Transverse colon (tissue), 4 donors: ENCODE results near the gene PEX3. TPM values are rescaled to one million over a fixed set of nuclear protein-coding genes. Genes with fewer than 3 reads are reported as not detected.

Source experiments
- DNase-seq: peaks from one replicate; pipeline ENCODE4 v3.0.0-alpha.2; 2019
- H3K27ac ChIP-seq, 4 donors: fragments of 200-600 bp; sonication (generic); 2 replicates each; pipeline ENCODE4 v1.5.1; 2016 to 2018; ENCODE audit warnings: inconsistent platforms in 4 of 4
- H3K27me3 ChIP-seq: fragments of 200-600 bp; sonication (generic); 2 replicates; pipeline ENCODE4 v1.5.1; 2017; ENCODE audit warnings: inconsistent platforms
- H3K36me3 ChIP-seq, 4 donors: fragments of 200-600 bp; sonication (generic); 2 replicates each; pipeline ENCODE4 v1.5.1; 2017 to 2019; ENCODE audit warnings: inconsistent platforms in 4 of 4
- H3K4me1 ChIP-seq, 4 donors: fragments of 200-600 bp; sonication (generic); 2 replicates each; pipeline ENCODE4 v1.5.1; 2017 to 2020; ENCODE audit warnings: inconsistent platforms in 4 of 4
- H3K4me3 ChIP-seq, 4 donors: fragments of 200-600 bp; sonication (generic); 1 replicate in 1 of 4; 2 replicates in 3 of 4; pipeline versions ENCODE4 v1.5.1 to v1.6.1; 2017 to 2019; ENCODE audit warnings: inconsistent platforms in 4 of 4
- H3K9me3 ChIP-seq, 2 donors: fragments of 200-600 bp; sonication (generic); 2 replicates each; pipeline ENCODE4 v1.5.1; 2017 to 2019; ENCODE audit warnings: inconsistent platforms in 2 of 2
- EP300 ChIP-seq: sonication (generic); formaldehyde crosslinking; IDR thresholded peaks from one replicate; pipeline ENCODE4 v1.6.1; 2017; ENCODE audit warnings: antibody characterized with exemption, low read depth
- POLR2A ChIP-seq: fragments of 450-650 bp; IDR thresholded peaks from one replicate; pipeline ENCODE4 v1.6.1; 2016; ENCODE audit warnings: antibody characterized with exemption, mild to moderate bottlenecking, moderate library complexity
- POLR2AphosphoS5 ChIP-seq, 3 donors: sonication (generic); formaldehyde crosslinking; IDR thresholded peaks; one replicate each; pipeline ENCODE4 v1.6.1; 2016; ENCODE audit warnings: antibody characterized with exemption in 3 of 3
- WGBS, 2 donors: methylation state at CpG; one replicate each; pipeline ENCODE4 v1.1.5; 2018; ENCODE audit warnings: low coverage in 1 of 2; 5-methylcytosine and 5-hydroxymethylcytosine counted together
- in situ Hi-C, 4 donors: fragments of 200-750 bp; cut with MboI; loops; one replicate each; pipeline versions ENCODE4 v1.15.0 to v1.15.1; 2017; ENCODE audit warnings: low sequenced_read_pairs in 3 of 4, low pct_ligation_motif_present in 1 of 4, low pct_unique_long_range_greater_than_20kb in 1 of 4
- intact Hi-C: fragments of 100-400 bp; cut with DNase I; formaldehyde crosslinking; loops from one replicate; pipeline ENCODE4 v1.15.1; 2023; ENCODE audit warnings: low total_unique reads
- total RNA-seq, 4 donors: library from RNA; depleted of rRNA; stranded (reverse); fragments of >200 nt; gene quantifications; one replicate each; pipeline ENCODE4 v1.1.0, GENCODE V29; 2016
- TF ChIP-seq, protein P1 (sequence below), 5 experiments: fragments of 200-600 bp in 3 of 5; fragments of 450-650 bp in 2 of 5; sonication (generic) in 3 of 5; IDR thresholded peaks; 1 replicate in 2 of 5; 2 replicates in 3 of 5; pipeline ENCODE4 v1.5.1; 2016 to 2017; ENCODE audit warnings: antibody characterized with exemption in 5 of 5, inconsistent platforms in 3 of 5, mild to moderate bottlenecking in 2 of 5, moderate library complexity in 1 of 5

Gene PEX3
- total RNA-seq, 4 donors from 2014 or later, result 7.6 to 13.2 TPM; not detected in 2

DNA sequence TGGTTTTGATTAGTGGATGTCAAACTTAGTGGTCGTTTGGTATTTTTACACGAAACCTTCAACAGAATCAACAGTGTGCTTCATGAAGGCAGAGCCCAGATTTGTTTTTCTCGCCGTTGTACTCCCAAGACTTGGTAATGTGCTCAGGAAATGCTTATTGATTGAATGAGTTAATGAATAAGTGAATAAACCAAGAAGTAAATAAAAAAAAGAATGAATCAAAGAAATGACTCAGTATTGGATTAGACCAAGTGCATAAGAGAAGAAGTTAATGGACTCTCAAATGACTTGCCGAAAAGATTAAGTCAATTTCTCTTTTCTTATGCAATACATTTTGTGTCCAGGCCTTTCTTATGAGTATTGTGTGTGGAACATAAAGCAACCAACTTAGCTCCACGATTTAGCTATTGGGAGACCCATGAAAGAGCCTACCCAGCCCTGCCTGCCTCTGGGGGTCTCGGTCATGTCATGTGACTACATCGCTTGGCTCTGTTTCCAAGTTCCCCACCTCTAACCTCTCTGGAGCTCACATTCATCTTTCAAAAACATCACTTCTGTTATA, 71.5 kb downstream of the PEX3 start:
- DNase-seq, result no peak
- H3K9me3 ChIP-seq, result no peaks in the 10 kb centered on the region
- H3K36me3 ChIP-seq, result no peaks in the 10 kb centered on the region
- no peaks in the 10 kb centered on the region for H3K27me3 ChIP-seq
- H3K4me1 ChIP-seq, result peaks cover 0 to 2% (median 0%) of the 10 kb centered on the region in 4 donors
- WGBS, 2 donors, result 88 to 93% methylated on average over 8 of the region's 8 CpGs
- in situ Hi-C loops (no loop called here), intact Hi-C loops (no loop called here)
- no peak for TF ChIP-seq POLR2A
- TF ChIP-seq EP300, result no peak
- TF ChIP-seq, protein P1, sequence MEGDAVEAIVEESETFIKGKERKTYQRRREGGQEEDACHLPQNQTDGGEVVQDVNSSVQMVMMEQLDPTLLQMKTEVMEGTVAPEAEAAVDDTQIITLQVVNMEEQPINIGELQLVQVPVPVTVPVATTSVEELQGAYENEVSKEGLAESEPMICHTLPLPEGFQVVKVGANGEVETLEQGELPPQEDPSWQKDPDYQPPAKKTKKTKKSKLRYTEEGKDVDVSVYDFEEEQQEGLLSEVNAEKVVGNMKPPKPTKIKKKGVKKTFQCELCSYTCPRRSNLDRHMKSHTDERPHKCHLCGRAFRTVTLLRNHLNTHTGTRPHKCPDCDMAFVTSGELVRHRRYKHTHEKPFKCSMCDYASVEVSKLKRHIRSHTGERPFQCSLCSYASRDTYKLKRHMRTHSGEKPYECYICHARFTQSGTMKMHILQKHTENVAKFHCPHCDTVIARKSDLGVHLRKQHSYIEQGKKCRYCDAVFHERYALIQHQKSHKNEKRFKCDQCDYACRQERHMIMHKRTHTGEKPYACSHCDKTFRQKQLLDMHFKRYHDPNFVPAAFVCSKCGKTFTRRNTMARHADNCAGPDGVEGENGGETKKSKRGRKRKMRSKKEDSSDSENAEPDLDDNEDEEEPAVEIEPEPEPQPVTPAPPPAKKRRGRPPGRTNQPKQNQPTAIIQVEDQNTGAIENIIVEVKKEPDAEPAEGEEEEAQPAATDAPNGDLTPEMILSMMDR (IDR thresholded peaks at IDR 0.05), result no peak
- no peak for TF ChIP-seq POLR2AphosphoS5 (IDR thresholded peaks at IDR 0.05)
- H3K4me3 ChIP-seq, result no peak overlapping the region
- no peak overlapping the region for H3K27ac ChIP-seq

DNA sequence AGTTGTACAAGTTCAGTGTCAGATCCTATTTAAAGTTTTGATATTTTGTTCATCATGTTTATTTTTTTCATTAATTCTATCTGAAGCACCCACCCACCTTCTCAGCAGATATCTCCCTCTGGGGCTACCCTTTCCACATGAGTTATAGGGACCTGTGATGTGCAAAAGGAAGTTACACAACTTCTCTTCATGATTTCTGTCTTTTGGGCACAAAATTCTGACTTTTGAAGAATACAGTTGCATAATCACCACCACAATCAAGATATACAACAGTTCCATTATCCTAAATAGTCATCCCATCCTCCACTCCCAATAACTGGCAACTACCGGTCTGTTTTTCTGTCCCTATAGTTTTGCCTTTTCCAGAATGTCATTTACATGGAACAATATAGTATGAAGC, 74.8 kb downstream of the PEX3 start:
- no peak for DNase-seq
- H3K36me3 ChIP-seq, result no peaks in the 10 kb centered on the region
- H3K27me3 ChIP-seq, result no peaks in the 10 kb centered on the region
- in situ Hi-C loops, result no loop called here
- 87 to 89% methylated on average over 1 of the region's 1 CpG for WGBS, 2 donors
- no peaks in the 10 kb centered on the region for H3K9me3 ChIP-seq
- peaks cover 0 to 3% (median 0%) of the 10 kb centered on the region in 4 donors for H3K4me1 ChIP-seq
- TF ChIP-seq EP300 (no peak), POLR2A (no peak), POLR2AphosphoS5 (IDR thresholded peaks at IDR 0.05) (no peak)
- TF ChIP-seq, protein P1 (IDR thresholded peaks at IDR 0.05), result no peak
- no peak overlapping the region for H3K27ac ChIP-seq
- intact Hi-C loops, result no loop called here
- H3K4me3 ChIP-seq, result no peak overlapping the region

DNA sequence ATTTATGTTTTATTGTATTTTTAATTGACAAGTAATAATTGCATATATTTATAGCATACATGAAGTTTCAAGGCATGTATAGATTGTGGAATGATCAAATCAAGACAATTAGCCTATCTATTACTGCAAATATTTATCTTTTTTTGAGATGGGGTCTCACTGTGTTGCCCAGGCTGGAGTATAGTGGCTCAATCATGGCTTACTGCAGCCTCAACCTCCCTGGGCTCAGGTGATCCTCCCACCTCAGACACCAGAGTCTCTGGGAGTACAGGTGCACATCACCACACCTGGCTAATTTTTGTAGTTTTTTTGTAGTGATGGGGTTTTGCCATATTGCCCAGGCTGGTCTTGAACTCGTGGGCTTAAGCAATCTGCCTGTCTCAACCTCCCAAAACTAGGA, 77.1 kb downstream of the PEX3 start:
- peaks cover 0 to 9% (median 5%) of the 10 kb centered on the region in 4 donors for H3K4me1 ChIP-seq
- H3K36me3 ChIP-seq, result no peaks in the 10 kb centered on the region
- intact Hi-C loops (no loop called here), in situ Hi-C loops (no loop called here)
- H3K27me3 ChIP-seq, result no peaks in the 10 kb centered on the region
- WGBS, 2 donors, result 88 to 96% methylated on average over 1 of the region's 1 CpG
- TF ChIP-seq POLR2A (no peak), EP300 (no peak), POLR2AphosphoS5 (IDR thresholded peaks at IDR 0.05) (no peak)
- TF ChIP-seq, protein P1 (IDR thresholded peaks at IDR 0.05), result no peak
- no peak for DNase-seq
- no peak overlapping the region for H3K4me3 ChIP-seq
- no peaks in the 10 kb centered on the region for H3K9me3 ChIP-seq
- H3K27ac ChIP-seq, result no peak overlapping the region

DNA sequence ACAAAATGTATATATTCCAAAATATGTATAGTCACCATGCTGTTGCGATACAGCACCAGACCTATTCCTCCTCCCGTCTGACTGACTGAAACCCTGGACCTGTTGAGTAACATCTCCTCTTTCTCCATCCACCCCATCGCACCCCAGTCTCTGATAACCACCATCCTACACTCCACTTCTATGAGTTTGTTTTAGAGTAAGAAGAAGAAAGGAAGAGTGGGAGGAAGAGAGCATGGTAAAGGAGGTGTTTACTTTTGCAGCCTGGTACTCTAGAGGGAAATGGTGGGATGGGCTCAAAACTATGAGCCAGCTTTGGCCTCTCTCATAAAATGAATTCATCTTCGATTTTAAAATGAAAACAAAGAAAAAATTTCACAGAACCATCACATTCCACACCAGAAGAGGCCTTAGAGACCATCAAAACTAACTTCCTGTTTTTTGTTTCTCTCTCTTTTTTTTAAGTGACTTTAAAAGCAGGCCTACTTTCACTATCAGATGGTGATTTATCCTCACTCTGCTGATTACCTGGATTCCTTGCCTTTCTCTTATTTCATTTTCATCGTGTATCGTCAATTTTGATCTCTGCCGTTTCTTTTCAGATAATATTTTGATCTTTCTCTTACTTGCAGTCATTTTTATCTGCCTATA, 77.7 kb downstream of the PEX3 start:
- intact Hi-C loops (no loop called here), in situ Hi-C loops (no loop called here)
- no peak for TF ChIP-seq POLR2A
- TF ChIP-seq, protein P1 (IDR thresholded peaks at IDR 0.05), result no peak
- no peak for TF ChIP-seq POLR2AphosphoS5 (IDR thresholded peaks at IDR 0.05)
- no peak for TF ChIP-seq EP300
- 72 to 87% methylated on average over 7 of the region's 7 CpGs for whole genome bisulfite sequencing, 2 donors
- Histone ChIP-seq H3K4me3 (no peak overlapping the region), H3K27ac (no peak overlapping the region), H3K4me1 (peaks cover 0 to 9% (median 5%) of the 10 kb centered on the region in 4 donors), H3K27me3 (no peaks in the 10 kb centered on the region), H3K36me3 (no peaks in the 10 kb centered on the region), H3K9me3 (no peaks in the 10 kb centered on the region)
- no peak for DNase-seq
